WTC11 (cell line): ENCODE measurements around the gene RRAGD. TPM values are rescaled to one million over a fixed set of nuclear protein-coding genes. Genes with fewer than 3 reads are reported as not detected.

Experiments
- ATAC-seq: fragments of 200-7000 bp; cut with Tn5 transposase; 2 replicates; pipeline ENCODE4 v1.10.0; 2021; ENCODE audit warnings: mild to moderate bottlenecking, moderate library complexity
- CTCF ChIA-PET: fragments of 300-600 bp; sonication (Branson Sonifier 250); formaldehyde crosslinking; loops from one replicate; lab custom pipeline; 2021; ENCODE audit warnings: antibody characterized with exemption; lab: Charles Lee
- POLR2A ChIA-PET: fragments of 350-600 bp; sonication (Branson Sonifier 250); formaldehyde crosslinking; loops from one replicate; lab custom pipeline; 2021; ENCODE audit warnings: antibody characterized with exemption; lab: Charles Lee
- DNase-seq: peaks from one replicate; pipeline ENCODE4 v3.0.0; 2021; ENCODE audit warnings: low spot score
- H3K27ac Mint-ChIP-seq: 2 replicates; pipeline ENCODE4 v1.8.0; 2021; ENCODE audit warnings: mixed read lengths
- H3K27me3 Mint-ChIP-seq: 2 replicates; pipeline ENCODE4 v1.8.0; 2021; ENCODE audit warnings: low read depth, mild to moderate bottlenecking, moderate library complexity, mixed read lengths
- H3K36me3 Mint-ChIP-seq: 2 replicates; pipeline ENCODE4 v1.8.0; 2021; ENCODE audit warnings: mixed read lengths
- H3K4me1 Mint-ChIP-seq: 2 replicates; pipeline ENCODE4 v1.8.0; 2022; ENCODE audit warnings: mixed read lengths
- H3K4me3 Mint-ChIP-seq: 2 replicates; pipeline ENCODE4 v1.8.0; 2021; ENCODE audit warnings: mild to moderate bottlenecking, moderate library complexity, mixed read lengths
- H3K9me3 Mint-ChIP-seq: 2 replicates; pipeline ENCODE4 v1.8.0; 2021; ENCODE audit warnings: mixed read lengths
- ATF1 ChIP-seq: sonication (generic); formaldehyde crosslinking; IDR thresholded peaks from 2 replicates; pipeline ENCODE4 v1.8.1; 2023; ENCODE audit warnings: mild to moderate bottlenecking, moderate library complexity, missing genetic modification reagents
- CREB1 ChIP-seq: sonication (generic); formaldehyde crosslinking; IDR thresholded peaks from 2 replicates; pipeline ENCODE4 v1.8.0; 2023; ENCODE audit warnings: mild to moderate bottlenecking, missing genetic modification reagents
- ESRRA ChIP-seq: sonication (generic); formaldehyde crosslinking; IDR thresholded peaks from 2 replicates; pipeline ENCODE4 v1.8.1; 2022; ENCODE audit warnings: mild to moderate bottlenecking, missing genetic modification reagents, borderline replicate concordance
- FOXP1 ChIP-seq: sonication (generic); formaldehyde crosslinking; IDR thresholded peaks from 2 replicates; pipeline ENCODE4 v1.8.0; 2022; ENCODE audit warnings: missing genetic modification reagents, mild to moderate bottlenecking, moderate library complexity, borderline replicate concordance
- GRHL2 ChIP-seq: fragments of 250-450 bp; sonication (Bioruptor Pico); IDR thresholded peaks from 2 replicates; pipeline ENCODE4 v1.8.0; 2022; ENCODE audit warnings: mild to moderate bottlenecking, moderate library complexity; ENCODE audit not compliant: insufficient replicate concordance, severe bottlenecking
- GTF2I ChIP-seq: fragments of 250-450 bp; sonication (Bioruptor Pico); conservative IDR thresholded peaks from 2 replicates; pipeline ENCODE4 v1.4.0; 2021; ENCODE audit warnings: mild to moderate bottlenecking
- HMGA2 ChIP-seq: fragments of 250-450 bp; sonication (Bioruptor Pico); IDR thresholded peaks from 2 replicates; pipeline ENCODE4 v1.4.0; 2021; ENCODE audit warnings: mild to moderate bottlenecking, moderate library complexity
- JAZF1 ChIP-seq: fragments of 250-450 bp; sonication (Bioruptor Pico); IDR thresholded peaks from 2 replicates; pipeline ENCODE4 v1.9.0; 2021; ENCODE audit warnings: moderate library complexity, mild to moderate bottlenecking, inconsistent platforms
- MXD4 ChIP-seq: fragments of 250-450 bp; sonication (Bioruptor Pico); IDR thresholded peaks from 2 replicates; pipeline ENCODE4 v1.8.0; 2021; ENCODE audit warnings: mild to moderate bottlenecking, moderate library complexity, borderline replicate concordance
- NFATC4 ChIP-seq: fragments of 250-450 bp; sonication (Bioruptor Pico); IDR thresholded peaks from 2 replicates; pipeline ENCODE4 v1.9.0; 2021; ENCODE audit warnings: mild to moderate bottlenecking
- NR1H2 ChIP-seq: sonication (generic); formaldehyde crosslinking; IDR thresholded peaks from 2 replicates; pipeline ENCODE4 v1.9.0; 2021; ENCODE audit warnings: mild to moderate bottlenecking, moderate library complexity, missing genetic modification reagents
- PRRX2 ChIP-seq: fragments of 250-450 bp; sonication (Bioruptor Pico); IDR thresholded peaks from 2 replicates; pipeline ENCODE4 v1.8.0; 2021; ENCODE audit warnings: mild to moderate bottlenecking
- SMAD3 ChIP-seq: sonication (generic); formaldehyde crosslinking; IDR thresholded peaks from 2 replicates; pipeline ENCODE4 v1.8.0; 2022; ENCODE audit warnings: missing genetic modification reagents, mild to moderate bottlenecking, borderline replicate concordance
- ZBTB21 ChIP-seq: sonication (generic); formaldehyde crosslinking; IDR thresholded peaks from 2 replicates; pipeline ENCODE4 v1.8.1; 2023; ENCODE audit warnings: mild to moderate bottlenecking, missing genetic modification reagents, borderline replicate concordance
- ZNF232 ChIP-seq: sonication (generic); formaldehyde crosslinking; IDR thresholded peaks from 2 replicates; pipeline ENCODE4 v1.8.0; 2022; ENCODE audit warnings: mild to moderate bottlenecking, missing genetic modification reagents
- ZNF263 ChIP-seq: sonication (generic); formaldehyde crosslinking; IDR thresholded peaks from 2 replicates; pipeline ENCODE4 v1.8.1; 2022; ENCODE audit warnings: low read depth, mild to moderate bottlenecking, moderate library complexity, missing genetic modification reagents
- ZNF396 ChIP-seq: fragments of 250-450 bp; sonication (Bioruptor Pico); IDR thresholded peaks from 2 replicates; pipeline ENCODE4 v1.8.0; 2021; ENCODE audit warnings: mild to moderate bottlenecking, moderate library complexity, borderline replicate concordance
- ZNF416 ChIP-seq: fragments of 250-450 bp; sonication (Bioruptor Pico); IDR thresholded peaks from 2 replicates; pipeline ENCODE4 v1.9.0; 2021; ENCODE audit warnings: mild to moderate bottlenecking, inconsistent platforms
- ZNF423 ChIP-seq: fragments of 250-450 bp; sonication (Bioruptor Pico); IDR thresholded peaks from 2 replicates; pipeline ENCODE4 v2.1.2; 2022; ENCODE audit warnings: mild to moderate bottlenecking, moderate library complexity
- total RNA-seq: library from RNA; stranded (reverse); gene quantifications from 3 replicates; pipeline ENCODE4 v1.2.3, GENCODE V29; 2021
- TF ChIP-seq, protein P1 (sequence below): sonication (generic); formaldehyde crosslinking; IDR thresholded peaks from 2 replicates; pipeline ENCODE4 v1.8.0; 2022; ENCODE audit warnings: mild to moderate bottlenecking, missing genetic modification reagents
- TF ChIP-seq, protein P2 (sequence below): fragments of 250-450 bp; sonication (Bioruptor Pico); IDR thresholded peaks from 2 replicates; pipeline ENCODE4 v1.9.0; 2021; ENCODE audit warnings: mild to moderate bottlenecking
- TF ChIP-seq, protein P3 (sequence below): sonication (generic); formaldehyde crosslinking; IDR thresholded peaks from 2 replicates; pipeline ENCODE4 v1.8.1; 2022; ENCODE audit warnings: mild to moderate bottlenecking, missing genetic modification reagents, moderate library complexity, borderline replicate concordance
- TF ChIP-seq, protein P4 (sequence below): sonication (generic); formaldehyde crosslinking; IDR thresholded peaks from 2 replicates; pipeline ENCODE4 v1.8.1; 2023; ENCODE audit warnings: mild to moderate bottlenecking, moderate library complexity, missing genetic modification reagents

Gene RRAGD
- total RNA-seq, 1 experiment from 2014 or later = 25.4 TPM

DNA sequence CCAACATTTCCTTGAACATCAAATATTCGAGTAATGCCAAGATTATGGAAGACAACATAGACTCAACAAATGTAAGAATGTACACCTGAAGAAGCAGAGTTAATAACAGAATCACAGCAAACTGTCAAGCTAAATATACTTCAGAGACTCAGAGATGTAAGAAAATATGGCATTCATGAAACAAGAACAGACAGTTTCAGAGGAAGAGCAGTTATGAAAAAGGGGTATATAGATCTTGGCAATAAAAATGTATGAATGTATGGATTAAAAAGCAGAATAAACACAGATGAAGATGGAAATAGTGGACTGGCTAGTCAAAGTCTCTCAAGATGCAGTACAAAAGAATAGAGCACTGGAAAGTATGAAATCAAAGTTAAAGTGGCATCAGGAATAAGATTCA, 18.4 kb downstream of the RRAGD start (continued):
- TF ChIP-seq ZNF232 = no peak
- TF ChIP-seq, protein P1, sequence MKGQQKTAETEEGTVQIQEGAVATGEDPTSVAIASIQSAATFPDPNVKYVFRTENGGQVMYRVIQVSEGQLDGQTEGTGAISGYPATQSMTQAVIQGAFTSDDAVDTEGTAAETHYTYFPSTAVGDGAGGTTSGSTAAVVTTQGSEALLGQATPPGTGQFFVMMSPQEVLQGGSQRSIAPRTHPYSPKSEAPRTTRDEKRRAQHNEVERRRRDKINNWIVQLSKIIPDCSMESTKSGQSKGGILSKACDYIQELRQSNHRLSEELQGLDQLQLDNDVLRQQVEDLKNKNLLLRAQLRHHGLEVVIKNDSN (CRISPR knock-in tag) = no peak
- TF ChIP-seq ZNF416 (CRISPR knock-in tag) = no peak

DNA sequence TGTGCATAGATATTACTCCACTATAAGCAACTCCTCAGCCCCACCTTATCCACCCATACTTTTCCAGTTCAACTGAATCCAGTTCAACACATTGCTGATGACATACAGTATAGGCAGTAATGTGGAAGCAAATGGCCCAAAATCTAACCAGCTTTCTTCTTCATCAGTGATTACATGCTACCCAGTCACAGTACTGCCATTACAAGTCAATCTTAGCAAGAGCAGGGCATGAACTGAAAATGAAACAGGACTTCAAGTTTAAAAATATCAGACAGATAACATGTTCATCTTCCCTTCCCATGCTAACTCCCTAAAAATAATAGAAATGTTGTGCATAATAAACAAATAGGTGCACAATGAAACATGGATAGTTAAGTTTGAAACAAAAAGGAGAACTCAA, 19.2 kb downstream of the RRAGD start:
- CTCF ChIA-PET = interaction anchor here (1.8 kb wide), 1 partner anchor 21 kb away, joined by 9 read pairs; no protein-coding TSS in a partner anchor
- no peaks in the 10 kb centered on the region for H3K36me3 Mint-ChIP-seq

DNA sequence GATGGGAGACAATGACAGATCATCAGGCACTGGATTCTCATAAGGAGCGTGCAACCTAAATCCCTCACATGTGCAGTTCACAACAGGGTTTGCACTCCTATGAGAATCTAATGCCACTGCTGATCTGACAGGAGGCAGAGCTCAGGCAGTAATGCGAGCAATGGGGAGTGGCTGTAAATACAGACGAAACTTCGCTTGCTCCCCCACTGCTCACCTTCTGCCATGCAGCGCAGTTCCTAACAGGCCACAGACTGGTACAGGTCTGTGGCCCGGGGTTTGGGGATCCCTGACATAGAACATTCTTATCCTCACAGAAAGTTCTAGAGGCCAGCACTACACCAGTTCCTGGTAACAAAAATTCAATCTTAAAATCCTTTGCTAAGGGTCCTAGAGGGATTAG, 23.2 kb downstream of the RRAGD start:
- ChIA-PET CTCF (interaction anchor here (1.1 to 2.4 kb wide), 2 partner anchors 17 to 77 kb away, joined by 3 to 8 read pairs; no protein-coding TSS in a partner anchor), POLR2A (no interaction called here)
- Mint-ChIP-seq H3K36me3 (peaks cover 5% of the 10 kb centered on the region), H3K27me3 (no peaks in the 10 kb centered on the region; the same call in 1 of the 2 replicates), H3K9me3 (peaks cover 9% of the 10 kb centered on the region), H3K4me3 (no peak overlapping the region), H3K4me1 (peaks cover 3% of the 10 kb centered on the region), H3K27ac (no peak overlapping the region)
- DNase-seq (no peak), ATAC-seq (no peak)
- TF ChIP-seq JAZF1 (no peak), MXD4 (CRISPR knock-in tag) (no peak)
- TF ChIP-seq, all 79 proteins: peak for 0

More for the DNA sequence above, 19.2 kb downstream of the RRAGD start:
- POLR2A ChIA-PET = no interaction called here
- no peak overlapping the region for H3K27ac Mint-ChIP-seq
- TF ChIP-seq SMAD3 (no peak), ZNF263 (CRISPR knock-in tag) (no peak)
- no peak overlapping the region for H3K4me3 Mint-ChIP-seq
- H3K9me3 Mint-ChIP-seq = peaks cover 10% of the 10 kb centered on the region
- H3K4me1 Mint-ChIP-seq = no peaks in the 10 kb centered on the region
- H3K27me3 Mint-ChIP-seq = no peaks in the 10 kb centered on the region; the same call in 1 of the 2 replicates
- ATAC-seq (no peak), DNase-seq (no peak)

DNA sequence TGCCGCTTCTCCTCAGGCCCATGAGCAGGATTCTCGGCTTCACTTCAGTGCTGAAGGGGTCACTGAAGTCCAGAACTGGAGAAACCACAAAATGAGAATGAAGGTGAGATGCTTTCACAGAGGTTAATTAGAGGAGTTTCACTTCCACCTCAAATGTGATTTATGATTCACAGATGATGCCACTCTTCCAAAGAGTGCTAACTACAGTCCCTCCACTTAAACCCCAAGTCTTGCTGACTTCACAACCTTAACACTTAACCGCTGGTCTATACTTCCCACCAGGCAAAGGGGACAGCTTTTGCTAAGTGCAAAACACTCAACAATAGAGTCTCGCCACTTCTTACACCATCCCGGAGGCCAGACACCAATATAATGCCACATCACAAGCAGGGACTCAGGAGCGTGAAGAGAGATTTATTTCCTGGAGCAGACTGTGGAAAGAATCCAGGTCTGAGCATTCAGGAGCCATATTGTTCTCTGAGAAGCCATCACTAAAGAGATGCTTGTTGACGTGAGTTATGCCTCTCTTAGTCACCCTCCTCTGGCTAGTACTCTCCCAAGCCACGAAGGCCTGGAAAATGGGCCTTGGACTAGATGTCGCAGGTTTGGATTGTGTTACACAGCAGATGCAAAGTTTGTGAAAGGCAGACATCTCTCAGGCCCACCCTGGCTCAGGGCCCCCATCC, 24.4 kb downstream of the RRAGD start:
- Mint-ChIP-seq H3K4me3 (no peak overlapping the region), H3K9me3 (peaks cover 4% of the 10 kb centered on the region)
- no peak for ATAC-seq
- TF ChIP-seq, protein P1 (CRISPR knock-in tag) = no peak
- TF ChIP-seq ATF1 (CRISPR knock-in tag) = no peak
- no peak for TF ChIP-seq ESRRA (CRISPR knock-in tag)
- no peak for TF ChIP-seq GTF2I (CRISPR knock-in tag)
- TF ChIP-seq ZNF416 (CRISPR knock-in tag) = no peak
- no peak for TF ChIP-seq ZNF396
- TF ChIP-seq NR1H2 (CRISPR knock-in tag) = no peak
- no peak for TF ChIP-seq FOXP1 (CRISPR knock-in tag)
- TF ChIP-seq PRRX2 (CRISPR knock-in tag) = no peak
- no peak for TF ChIP-seq GRHL2
- TF ChIP-seq NFATC4 (CRISPR knock-in tag) = no peak
- no peak for TF ChIP-seq ZBTB21
- TF ChIP-seq, protein P2, sequence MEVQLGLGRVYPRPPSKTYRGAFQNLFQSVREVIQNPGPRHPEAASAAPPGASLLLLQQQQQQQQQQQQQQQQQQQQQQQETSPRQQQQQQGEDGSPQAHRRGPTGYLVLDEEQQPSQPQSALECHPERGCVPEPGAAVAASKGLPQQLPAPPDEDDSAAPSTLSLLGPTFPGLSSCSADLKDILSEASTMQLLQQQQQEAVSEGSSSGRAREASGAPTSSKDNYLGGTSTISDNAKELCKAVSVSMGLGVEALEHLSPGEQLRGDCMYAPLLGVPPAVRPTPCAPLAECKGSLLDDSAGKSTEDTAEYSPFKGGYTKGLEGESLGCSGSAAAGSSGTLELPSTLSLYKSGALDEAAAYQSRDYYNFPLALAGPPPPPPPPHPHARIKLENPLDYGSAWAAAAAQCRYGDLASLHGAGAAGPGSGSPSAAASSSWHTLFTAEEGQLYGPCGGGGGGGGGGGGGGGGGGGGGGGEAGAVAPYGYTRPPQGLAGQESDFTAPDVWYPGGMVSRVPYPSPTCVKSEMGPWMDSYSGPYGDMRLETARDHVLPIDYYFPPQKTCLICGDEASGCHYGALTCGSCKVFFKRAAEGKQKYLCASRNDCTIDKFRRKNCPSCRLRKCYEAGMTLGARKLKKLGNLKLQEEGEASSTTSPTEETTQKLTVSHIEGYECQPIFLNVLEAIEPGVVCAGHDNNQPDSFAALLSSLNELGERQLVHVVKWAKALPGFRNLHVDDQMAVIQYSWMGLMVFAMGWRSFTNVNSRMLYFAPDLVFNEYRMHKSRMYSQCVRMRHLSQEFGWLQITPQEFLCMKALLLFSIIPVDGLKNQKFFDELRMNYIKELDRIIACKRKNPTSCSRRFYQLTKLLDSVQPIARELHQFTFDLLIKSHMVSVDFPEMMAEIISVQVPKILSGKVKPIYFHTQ = no peak
- TF ChIP-seq HMGA2 (CRISPR knock-in tag) = no peak
- TF ChIP-seq, protein P3, sequence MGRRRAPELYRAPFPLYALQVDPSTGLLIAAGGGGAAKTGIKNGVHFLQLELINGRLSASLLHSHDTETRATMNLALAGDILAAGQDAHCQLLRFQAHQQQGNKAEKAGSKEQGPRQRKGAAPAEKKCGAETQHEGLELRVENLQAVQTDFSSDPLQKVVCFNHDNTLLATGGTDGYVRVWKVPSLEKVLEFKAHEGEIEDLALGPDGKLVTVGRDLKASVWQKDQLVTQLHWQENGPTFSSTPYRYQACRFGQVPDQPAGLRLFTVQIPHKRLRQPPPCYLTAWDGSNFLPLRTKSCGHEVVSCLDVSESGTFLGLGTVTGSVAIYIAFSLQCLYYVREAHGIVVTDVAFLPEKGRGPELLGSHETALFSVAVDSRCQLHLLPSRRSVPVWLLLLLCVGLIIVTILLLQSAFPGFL (CRISPR knock-in tag) = no peak
- TF ChIP-seq, protein P4, sequence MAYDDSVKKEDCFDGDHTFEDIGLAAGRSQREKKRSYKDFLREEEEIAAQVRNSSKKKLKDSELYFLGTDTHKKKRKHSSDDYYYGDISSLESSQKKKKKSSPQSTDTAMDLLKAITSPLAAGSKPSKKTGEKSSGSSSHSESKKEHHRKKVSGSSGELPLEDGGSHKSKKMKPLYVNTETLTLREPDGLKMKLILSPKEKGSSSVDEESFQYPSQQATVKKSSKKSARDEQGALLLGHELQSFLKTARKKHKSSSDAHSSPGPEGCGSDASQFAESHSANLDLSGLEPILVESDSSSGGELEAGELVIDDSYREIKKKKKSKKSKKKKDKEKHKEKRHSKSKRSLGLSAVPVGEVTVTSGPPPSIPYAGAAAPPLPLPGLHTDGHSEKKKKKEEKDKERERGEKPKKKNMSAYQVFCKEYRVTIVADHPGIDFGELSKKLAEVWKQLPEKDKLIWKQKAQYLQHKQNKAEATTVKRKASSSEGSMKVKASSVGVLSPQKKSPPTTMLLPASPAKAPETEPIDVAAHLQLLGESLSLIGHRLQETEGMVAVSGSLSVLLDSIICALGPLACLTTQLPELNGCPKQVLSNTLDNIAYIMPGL (CRISPR knock-in tag) = no peak
- no peak for TF ChIP-seq CREB1 (CRISPR knock-in tag)
- no peak for TF ChIP-seq ZNF423

More for the DNA sequence above, 24.4 kb downstream of the RRAGD start:
- DNase-seq = no peak
- POLR2A ChIA-PET = no interaction called here
- CTCF ChIA-PET = no interaction called here
- H3K27ac Mint-ChIP-seq = no peak overlapping the region
- H3K27me3 Mint-ChIP-seq = no peaks in the 10 kb centered on the region; the same call in 1 of the 2 replicates
- peaks cover 5% of the 10 kb centered on the region for H3K36me3 Mint-ChIP-seq
- peaks cover 3% of the 10 kb centered on the region for H3K4me1 Mint-ChIP-seq
